Activated CD8-positive, alpha-beta memory T cell treated with anti-CD3 and anti-CD28 coated beads for 24 hours (primary cell): ENCODE results near the gene ANGPTL2.
"Not testable (repeated sequence)": the region's sequence is repeated elsewhere in the genome, so short reads cannot be mapped to it uniquely, and the experiment has no call there.

Experiments
- DNase-seq: peaks from one replicate; pipeline ENCODE4 v3.0.0-alpha.2; 2020

Gene ANGPTL2, protein sequence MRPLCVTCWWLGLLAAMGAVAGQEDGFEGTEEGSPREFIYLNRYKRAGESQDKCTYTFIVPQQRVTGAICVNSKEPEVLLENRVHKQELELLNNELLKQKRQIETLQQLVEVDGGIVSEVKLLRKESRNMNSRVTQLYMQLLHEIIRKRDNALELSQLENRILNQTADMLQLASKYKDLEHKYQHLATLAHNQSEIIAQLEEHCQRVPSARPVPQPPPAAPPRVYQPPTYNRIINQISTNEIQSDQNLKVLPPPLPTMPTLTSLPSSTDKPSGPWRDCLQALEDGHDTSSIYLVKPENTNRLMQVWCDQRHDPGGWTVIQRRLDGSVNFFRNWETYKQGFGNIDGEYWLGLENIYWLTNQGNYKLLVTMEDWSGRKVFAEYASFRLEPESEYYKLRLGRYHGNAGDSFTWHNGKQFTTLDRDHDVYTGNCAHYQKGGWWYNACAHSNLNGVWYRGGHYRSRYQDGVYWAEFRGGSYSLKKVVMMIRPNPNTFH

DNA sequence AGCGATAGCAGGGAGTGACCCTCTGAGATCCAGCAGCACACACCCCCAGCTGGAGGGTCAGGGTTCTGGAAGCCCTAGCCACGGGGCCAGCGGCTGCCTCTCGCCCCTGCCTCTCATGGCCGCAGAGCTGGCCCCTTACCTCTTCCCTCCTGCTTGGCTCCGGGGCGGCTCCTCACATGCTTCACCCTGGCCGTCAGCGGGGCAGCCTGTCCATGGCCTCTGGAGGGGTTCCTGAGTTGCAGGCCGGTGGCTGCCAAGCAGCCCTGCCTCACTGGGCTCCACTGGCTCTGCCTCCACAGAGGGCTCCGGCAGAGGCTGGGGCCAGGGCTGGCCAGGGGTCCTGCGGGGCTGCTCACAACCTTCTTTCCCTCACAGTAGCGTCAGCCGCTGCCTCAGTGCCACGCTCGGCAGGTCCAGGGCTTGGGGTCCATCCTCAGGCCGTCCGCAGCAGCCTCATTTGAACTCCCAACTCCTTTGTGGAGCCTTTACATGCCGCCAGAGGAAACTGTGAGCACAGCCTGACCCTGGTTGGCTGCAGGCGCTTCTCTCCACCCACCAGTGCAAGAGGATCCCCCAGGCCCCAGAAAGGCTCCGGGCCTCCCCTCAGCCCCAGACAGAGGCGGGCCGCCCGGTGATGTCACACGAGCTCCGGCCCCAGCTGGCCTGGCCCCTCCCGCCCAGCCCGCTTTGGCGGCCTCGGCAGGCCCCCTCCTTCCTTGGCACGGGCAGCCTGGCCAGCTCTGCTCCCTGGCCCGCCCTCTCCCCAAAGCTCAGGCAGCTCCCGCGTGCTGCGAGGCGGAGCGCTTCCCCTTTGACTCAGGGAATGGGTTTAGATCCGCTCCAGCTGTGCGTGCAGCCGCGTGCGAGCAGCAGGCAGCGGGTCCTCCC, at the start of gene ANGPTL2:
Gene ANGPTL2, minus strand, starts transcription at position 460 of the 888 bp plus-strand sequence. CDS start 13,904 bp downstream, outside the sequence.
- DNase-seq, result no peak

GRCh38 chr9:127171348-127171747, 48.9 kb upstream of the ANGPTL2 start:
- DNase-seq, result not testable (repeated sequence)

- DNase-seq, result no peak
These were observed 48.2 kb upstream of the ANGPTL2 start for GRCh38 chr9:127170652-127171051.

DNA sequence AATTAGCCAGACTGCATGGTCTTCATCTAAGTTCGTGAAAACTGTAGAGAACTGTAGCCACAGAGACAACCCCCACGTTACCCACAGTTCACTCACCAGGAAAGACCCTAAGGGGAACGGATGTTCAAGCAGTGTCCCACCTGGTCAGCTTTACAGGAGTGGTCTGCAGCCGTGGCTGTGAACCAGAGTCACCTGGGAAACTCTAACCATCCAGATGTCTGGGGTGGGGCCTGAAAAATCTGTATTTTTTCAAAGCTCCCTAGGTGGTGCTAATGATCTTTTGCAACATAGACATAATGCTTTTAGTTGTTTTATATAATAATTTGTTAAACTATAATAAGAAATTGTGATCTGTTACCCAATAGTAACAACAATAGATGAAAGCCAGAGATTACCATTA, 47.7 kb upstream of the ANGPTL2 start:
- no peak for DNase-seq

- DNase-seq, result no peak
These were observed 47.1 kb upstream of the ANGPTL2 start for GRCh38 chr9:127169575-127169883.

DNA sequence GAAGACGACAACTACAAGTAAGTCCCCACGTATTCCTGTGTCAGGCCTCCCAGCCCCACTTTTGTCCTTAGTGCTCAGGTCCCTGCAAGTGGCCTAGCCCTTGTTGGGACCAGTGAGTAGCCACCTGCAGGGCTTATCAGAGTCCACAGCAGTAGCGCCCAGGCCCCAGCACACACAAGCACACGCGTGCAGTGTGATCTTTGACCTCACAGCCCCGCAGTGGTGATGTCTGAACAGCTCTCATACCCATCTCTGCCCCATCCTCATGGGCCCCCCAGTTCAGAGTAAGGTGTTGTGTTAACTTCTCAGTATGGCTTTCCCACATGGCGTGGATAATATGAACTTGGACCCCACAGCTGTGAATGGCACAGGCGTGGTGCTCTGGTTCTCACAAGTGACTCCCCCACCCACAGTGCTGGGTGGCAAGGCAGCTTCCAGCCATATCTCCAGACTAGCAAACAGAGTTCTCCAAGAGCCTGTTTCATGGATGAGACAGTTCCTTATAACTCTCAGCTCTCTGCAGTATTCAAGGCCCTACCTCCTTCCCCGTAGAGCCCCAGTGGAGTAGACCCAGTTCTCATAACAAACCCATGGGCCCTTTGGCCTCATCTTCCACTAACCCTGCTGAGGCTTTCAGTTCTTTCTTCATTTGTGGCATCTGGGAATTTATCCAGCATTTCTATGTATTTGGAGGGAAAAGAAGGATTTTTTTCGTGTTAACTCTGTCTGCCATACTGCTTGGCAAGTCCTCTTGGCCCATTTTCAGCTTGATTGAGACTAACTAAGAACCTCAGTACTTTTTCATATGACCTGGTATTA, 46.5 kb upstream of the ANGPTL2 start:
- DNase-seq, result peak; percentile 37

- peak; percentile 38 for DNase-seq
These were observed 45.3 kb upstream of the ANGPTL2 start for GRCh38 chr9:127167560-127168326.

DNA sequence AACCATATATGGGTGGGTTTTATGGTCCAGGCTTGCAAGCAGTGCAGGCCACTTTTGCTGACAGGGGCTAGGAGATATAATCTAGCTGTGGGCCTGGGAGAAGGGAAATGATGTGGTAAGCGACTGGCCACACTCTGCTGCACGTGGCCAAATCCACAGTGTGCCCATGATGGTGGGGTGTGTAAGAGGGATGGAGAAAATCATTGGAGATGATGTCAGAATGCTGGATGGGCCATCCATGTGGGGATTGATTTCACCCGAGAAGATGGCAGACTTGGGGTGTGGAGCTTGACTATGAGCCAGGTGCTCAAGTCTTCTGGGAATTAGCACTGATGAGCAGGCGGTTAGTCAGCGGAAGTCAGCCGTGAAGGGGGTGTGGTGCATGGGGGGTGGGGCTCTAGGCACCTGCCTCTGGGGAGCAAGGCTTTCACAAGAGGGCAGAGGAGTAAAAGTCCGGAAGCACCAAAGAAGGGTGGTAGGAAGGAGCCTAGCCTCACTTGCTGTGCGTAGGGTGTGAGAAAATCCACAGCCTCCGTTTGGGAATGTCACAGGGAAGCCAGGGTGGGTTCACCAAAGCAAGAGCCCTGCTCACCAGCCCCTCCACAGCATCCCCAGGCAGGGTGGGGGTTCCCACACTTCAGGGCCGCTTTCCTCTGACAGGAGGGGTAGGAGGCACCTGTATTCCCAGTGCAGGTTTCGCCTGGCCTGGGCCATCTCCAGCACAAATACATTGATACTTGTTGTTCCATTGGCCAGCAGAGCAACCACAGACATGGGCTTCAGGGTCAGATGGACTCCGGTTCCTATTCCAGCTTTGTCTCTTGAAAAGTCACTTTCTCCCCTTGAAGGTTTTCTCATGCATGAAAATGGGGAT, 44.5 kb upstream of the ANGPTL2 start:
- DNase-seq, result peak; percentile 35

GRCh38 chr9:127166111-127166510, 43.7 kb upstream of the ANGPTL2 start:
- no peak for DNase-seq

DNA sequence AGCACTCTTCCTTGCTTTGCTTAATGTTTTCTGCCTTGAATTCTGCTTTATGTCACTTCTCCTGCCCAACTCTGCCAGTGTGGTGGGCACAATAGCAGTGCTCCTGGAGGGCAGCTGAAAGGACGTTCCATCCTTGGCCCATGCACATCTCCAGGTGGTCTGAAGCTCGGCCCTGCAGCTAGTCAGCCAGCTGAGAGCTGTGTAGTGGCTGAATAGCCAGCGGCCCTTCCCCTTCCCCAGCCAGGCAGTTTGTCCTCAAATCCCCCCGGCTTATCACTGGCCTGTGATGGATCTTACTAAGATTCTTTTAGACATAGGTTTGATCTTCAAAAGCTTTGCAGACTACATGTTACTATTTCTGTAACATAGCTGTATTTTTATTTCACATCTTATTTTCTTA, 42.7 kb upstream of the ANGPTL2 start:
- DNase-seq, result no peak

DNA sequence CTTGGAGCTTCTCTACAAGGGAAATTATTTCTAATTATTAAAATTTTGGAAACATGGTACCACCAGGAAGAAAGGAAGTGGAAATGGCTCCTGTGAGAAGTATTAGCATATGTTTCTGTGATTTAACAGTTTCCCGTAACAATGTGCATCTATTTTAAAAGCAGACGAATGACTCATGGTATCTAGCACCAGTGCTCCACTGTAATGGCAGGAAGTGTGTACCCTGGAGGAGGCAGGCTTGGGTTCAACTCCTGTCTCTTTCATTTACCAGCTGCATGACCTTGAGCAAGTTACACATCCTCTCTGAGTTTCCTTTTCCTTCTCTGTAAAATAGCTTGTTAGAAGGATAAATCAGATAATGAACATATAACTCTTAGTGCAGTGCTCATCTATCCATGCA, 41.0 kb upstream of the ANGPTL2 start:
- DNase-seq, result no peak

DNA sequence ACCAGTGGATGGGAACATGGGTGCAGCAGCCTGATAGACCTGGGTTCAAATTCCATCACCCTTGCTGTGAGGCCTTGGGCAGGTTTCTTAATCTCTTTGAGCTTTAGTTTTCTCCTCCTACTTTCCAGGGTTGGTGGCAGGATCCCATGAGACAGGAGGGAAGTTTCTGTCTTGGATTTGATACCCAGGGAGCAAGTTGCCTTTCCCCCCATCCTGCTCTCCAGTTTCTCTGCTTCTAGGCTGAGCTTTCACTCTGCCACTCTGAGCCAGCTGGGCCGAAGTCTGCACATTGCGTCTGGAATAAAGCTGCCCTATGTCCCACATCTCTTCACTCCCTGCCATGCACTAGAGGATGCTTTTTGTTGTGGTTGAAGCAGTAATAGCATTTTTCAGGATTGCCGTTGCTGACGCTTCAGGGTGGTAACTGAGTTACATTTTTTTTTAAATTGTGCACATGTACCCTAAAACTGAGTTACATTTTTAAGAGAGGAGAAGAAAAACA, 40.5 kb upstream of the ANGPTL2 start:
- DNase-seq, result no peak

- peak; percentile 49 for DNase-seq
These were observed 39.8 kb upstream of the ANGPTL2 start for GRCh38 chr9:127162046-127162863.

DNA sequence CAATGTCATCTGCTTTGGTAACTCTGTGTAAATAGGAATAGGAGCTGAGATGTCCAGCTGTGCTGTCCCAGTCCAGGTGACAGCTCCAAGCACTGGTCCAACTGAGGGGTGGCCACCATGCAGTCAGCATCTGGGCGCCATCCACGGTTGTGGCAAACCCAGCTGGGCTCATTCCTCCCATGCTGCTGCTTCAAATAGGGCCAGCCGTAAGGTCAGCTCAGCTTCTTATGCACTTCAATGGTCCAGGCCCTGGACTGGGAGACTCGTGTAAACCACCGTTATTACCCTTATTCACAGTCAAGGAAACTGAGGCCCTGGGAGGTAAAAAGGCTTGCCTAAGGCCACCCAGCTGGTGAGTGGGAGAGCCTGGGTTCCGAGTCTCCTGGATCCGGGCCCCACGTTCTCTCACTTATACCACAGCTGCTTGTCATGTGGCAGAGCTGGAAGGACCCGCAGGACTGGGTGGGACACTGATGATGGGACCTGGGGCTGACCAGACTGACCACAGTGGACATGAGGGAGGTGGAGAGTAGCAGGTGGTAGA, 38.7 kb upstream of the ANGPTL2 start:
- peak; percentile 41 for DNase-seq

GRCh38 chr9:127159949-127160610, 37.6 kb upstream of the ANGPTL2 start:
- DNase-seq, result peak; percentile 38

GRCh38 chr9:127159325-127159801, 36.9 kb upstream of the ANGPTL2 start:
- peak; percentile 32 for DNase-seq

DNA sequence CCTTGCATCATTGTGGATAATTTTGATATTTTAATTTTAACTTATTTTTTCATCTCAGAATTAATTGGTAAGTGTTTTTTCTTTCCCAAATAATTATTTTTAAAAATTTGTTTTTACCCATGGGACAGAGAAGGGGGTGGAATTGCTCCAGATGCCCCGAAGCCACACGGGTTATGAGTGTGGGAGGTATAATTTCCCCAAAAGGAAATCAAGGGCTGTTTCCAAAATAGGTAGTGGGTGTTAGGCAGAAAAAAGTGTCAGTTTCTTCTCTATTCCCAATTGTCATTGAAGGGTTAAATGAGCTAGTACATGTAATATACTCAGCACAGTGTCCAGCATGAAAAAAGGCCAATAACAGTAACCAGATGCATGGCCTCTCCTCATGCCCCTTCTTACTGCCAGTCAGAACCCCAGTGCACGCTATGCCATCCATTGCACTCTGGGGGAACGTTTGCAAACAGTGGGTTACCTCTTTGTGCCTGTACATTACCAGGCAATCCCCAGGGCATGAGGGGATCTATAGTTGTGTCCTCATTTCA, 36.4 kb upstream of the ANGPTL2 start:
- peak; percentile 26 for DNase-seq

GRCh38 chr9:127155314-127155960, 33.0 kb upstream of the ANGPTL2 start:
- DNase-seq, result no peak
